GM21360 (cell line): Measurements from ENCODE around the gene SHF.

ENCODE experiments used
- ATAC-seq: cut with Tn5 transposase; IDR thresholded peaks from one replicate; pipeline ENCODE4 v1.9.1; 2021; ENCODE audit warnings: mild to moderate bottlenecking, moderate library complexity; ENCODE audit not compliant: unreplicated experiment

Gene SHF

DNA sequence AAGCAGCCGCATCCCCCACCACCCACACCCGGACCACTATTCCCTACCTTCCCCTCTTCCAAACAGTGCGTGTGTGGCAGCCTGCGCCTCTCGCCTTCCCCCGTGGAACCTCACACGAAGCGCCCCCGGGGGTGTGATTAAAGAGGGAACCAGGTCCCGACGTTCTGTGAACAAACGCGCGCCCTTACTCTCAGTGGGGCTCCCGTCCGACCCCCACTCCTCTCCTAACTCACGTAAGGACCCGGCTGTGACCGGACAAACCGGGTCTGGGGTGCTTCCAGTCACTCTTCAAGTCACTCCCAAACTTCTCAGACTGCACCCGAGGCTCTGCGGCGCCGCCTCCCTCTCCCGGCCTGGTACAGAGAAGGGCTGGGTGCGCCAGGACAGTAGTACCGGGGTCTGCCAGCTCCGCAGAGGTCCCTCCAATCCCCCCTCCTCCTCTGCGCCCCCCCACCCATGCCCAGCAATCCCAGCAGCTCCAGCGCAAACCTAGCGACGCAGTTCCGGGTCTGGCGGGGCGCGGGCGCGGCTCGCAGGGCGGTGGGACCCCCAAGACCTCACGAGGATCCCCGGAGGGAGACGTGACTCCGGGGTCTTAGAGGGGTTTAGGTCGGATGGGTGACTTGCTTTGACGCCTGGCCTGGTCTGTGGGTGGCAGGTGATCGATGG is 58.7 kb downstream of the SHF start:
- no peak for ATAC-seq

DNA sequence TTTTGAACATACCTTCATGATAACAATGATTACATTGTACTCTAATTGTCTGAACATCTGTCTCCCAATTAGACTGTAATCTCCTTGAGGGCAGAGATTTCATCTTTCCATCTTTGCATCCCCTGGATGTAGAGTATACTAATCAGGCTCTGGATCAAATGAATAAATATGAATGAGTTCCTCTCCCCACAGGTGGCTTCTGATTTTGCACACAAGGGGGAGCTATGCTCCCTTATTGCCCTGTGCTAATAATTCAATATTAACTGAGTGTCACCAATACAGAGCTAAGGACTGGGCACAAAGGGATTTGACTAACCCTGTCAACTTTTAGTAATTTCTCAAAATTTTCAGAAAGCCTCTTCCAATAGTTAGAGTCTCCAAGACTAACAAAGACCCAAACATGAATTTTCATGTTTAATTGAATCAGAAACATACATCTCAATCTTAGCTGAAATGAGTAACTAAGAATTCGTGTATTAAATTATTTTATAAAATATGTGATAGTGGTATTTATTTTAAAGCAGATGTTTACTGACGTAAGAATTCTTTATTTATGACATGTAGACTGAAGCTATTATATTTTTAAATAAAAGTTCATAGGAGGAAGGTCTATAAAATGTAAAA is 61.1 kb downstream of the SHF start:
- no peak for ATAC-seq

DNA sequence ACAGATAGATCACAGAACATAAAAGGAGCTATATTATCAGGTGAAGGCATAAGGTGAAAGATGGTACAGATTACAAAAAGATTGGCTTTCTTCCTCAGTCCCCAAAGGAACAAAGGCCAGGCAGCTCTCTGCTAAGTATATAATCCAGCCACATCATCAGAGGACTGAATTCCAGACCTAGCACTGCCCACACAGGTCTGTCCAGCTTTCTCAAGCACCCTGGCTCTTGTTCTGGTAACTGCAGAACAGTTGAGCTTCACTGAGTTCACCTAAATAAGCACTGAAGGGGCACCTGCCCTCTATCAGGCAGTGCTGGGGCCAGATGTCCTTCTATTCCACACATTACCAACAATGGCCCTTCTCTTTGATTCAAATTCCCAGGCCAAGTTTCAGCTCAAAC is 64.4 kb downstream of the SHF start:
- ATAC-seq, result no peak

DNA sequence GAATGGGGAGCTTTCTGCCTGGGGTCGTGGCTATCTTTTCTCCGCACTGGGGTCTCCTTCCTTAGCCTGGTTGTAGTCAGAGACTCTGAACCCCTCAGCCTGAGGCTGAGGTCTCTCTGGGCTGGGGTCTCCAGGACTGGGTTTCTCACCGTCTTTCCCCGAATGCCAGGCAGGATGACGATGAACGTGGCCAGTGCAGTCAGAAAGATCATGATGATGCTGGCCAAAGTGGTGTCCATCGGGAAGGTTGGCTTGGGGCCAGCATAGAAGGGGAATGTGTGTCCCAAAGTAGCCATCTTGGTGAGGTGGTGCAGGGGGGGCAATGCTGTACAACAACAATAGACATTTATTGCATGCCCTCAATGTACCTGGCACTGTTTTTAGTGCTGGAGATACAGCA is 65.0 kb downstream of the SHF start:
- ATAC-seq, result no peak

DNA sequence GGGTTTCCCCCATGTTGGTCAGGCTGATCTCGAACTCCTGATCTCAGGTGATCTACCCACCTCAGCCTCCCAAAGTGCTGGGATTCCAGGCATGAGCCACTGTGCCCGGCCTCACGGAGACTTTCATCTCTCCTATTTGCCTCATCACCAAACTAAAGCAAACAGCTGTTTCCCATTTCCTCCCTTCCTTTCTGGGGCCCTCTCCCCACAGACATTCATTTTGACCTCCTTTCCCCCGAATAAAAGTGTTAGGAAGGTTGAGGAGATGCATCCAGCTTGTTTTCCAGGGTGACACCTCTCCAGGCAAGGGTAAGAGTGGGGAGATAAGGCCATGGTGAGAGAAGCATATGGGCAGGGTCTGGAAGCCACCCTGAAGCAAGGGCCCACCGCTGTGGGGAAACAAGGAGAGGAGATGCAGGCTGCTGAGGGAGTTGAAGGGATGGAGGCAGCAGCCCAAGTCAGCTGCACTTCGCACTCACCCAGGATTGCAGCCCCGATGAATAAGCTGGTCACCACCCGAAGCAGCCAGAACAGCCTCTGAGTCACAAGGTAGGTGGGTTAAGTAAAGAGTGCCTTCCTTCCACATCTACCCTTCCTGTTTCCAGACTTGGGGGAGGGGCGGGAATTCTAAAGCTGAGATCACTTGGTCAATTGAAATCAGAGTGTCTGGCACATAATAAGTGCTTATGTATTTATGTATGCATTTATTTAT is 65.9 kb downstream of the SHF start:
- no peak for ATAC-seq

DNA sequence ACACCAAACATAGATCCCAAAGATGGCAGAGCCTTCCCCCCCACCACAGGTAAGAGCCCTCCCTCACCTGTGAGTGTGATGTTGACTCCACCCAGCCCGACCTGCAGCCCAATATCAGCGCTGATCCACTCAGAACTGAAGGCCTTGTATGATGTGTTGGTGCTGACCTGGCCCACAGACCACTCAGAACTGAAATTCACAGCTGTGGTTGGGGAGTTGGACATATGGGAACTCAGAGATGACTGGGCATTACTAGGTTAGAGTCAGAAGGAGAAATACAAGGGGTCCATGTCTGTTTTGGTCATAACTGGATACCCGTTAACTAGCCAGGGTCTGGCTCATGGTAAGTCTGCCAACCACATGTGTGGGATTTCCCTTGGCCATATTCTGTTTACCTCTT is 66.7 kb downstream of the SHF start:
- ATAC-seq, result no peak

DNA sequence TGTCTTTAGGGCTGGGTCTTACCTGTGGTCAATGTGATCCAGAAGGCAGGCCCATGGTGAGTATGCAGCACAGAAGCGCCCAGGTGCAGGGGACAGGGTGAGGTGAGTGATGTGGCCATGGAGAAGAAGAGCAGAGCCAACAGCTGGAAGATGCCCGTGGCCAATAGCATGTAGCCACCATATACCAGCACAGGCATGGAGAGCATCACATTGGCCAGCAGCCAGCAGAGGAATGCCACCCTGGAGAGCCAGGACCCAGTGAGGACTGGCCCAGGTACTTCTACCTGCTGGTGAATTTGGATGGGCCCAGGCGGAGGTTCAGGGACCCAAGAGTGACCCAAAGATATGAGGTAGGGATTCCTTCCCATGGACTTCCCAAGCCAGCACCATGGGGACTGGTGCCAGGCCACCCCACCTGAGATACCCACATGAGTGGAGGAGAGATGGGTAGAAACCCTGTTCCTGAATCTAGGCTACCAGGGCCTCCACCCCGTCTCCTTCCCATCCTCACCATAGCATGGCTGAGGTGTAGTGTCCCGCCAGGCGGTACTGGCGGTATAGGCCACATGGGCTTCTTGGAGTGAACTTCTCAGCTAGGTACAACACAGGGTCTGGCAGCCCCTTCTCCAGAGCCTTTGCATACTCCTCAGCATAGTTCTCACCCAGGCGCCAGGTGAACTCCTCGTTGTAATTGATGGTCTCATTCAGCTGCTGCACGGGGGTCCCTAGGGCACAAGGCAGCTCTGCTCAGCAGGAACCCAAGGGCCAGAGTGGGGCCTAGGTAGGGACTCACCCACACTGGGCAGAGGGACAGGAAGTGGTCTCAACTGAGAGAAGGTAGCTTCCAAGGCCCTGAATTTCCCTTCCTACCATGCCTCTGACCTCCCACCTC is 67.4 kb downstream of the SHF start:
- no peak for ATAC-seq

DNA sequence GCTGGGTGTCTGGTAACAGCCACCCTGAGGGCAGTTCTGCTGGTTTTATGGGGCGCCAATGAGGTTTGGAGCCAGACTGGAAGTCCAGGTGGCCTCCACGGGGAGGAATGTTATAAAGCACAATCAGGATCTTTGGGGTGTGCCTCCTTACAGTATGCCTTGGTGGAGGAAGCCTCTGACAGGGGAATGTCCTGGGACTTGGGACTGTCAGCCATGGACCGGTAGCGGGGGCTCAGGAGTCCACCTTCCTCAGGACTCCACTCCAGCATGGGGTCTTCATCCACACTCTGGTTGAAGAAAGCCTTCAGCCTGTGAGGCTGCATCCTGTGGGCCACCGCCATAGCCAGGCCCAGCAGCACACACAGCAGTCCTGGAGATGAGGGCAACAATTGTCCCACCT is 68.8 kb downstream of the SHF start:
- no peak for ATAC-seq

DNA sequence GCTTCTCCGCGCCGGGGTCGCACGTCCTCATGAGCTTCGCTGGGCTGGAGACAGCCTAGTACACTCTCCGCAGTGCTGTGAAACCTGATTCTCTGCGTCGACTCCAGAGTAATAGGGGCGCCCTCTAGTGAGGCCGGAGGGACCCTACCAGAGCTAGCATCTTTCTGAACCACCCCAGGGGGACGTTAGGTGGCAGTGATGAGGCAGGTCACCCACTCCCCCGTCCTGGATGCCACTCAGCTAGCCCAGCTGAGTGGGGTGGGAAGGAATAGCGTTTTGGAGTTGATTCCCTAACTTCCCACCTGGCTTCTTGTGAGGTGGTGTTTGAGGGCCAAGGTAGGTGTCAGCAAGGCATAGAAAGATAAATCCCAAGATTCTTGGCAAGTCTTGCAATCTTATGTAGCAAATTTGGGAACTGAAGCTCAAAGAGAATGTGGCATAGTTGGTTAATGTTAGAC is 69.6 kb downstream of the SHF start:
- ATAC-seq, result peak; percentile 91

DNA sequence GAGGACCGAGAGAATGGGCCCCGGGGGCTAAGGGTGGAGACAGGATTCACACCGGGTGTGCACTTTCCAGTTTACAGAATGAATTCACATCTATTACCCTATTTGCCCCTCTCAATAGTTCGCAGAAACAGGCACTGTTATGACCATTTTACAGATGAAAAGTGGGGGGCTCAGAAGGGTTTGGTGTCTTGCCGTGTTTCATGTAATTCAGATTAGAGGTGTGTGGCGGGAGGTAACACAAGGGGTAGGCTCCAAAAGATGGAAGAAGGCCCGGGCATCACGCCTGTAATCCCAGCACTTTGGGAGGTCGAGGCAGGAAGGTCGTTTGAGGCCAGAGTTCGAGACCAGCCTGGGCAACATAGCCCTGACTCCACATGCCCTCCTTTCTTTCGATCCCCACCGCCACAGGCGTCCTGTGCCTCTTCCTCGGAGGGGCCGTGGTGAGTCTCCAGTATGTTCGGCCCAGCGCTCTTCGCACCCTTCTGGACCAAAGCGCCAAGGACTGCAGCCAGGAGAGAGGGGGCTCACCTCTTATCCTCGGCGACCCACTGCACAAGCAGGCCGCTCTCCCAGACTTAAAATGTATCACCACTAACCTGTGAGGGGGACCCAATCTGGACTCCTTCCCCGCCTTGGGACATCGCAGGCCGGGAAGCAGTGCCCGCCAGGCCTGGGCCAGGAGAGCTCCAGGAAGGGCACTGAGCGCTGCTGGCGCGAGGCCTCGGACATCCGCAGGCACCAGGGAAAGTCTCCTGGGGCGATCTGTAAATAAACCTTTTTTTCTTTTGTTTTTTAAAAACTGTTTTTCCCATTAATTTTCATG is 70.2 kb downstream of the SHF start:
- no peak for ATAC-seq
